ENCODE data around the gene CEP57L1. TPM values are rescaled to one million over a fixed set of nuclear protein-coding genes. Genes with fewer than 3 reads are reported as not detected.
"Not testable (repeated sequence)": the region's sequence is repeated elsewhere in the genome, so short reads cannot be mapped to it uniquely, and the experiment has no call there.

Gene CEP57L1
- total and polyA plus RNA-seq, 11 donors: 5.9 to 13.8 (median 9.5) TPM

DNA sequence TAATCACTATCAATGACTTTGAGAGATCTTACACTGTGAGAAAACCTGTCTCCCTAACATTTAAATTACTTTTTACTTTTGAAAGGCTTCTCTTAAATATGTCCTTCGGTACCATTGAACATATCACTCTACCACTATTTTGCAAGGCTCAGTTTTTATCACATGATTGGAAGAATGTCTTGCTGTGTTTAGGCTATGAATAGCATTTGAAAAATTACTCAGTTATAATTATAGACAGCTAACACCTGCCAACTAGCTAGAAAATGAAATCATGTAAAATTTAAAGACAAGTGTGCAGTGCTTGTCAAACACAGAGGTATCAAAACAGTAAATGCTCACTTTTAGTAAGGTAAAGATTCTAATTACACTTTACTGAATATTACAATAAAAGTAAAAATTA is 11.7 kb upstream of the CEP57L1 start:
- no peaks in the 10 kb centered on the region for H3K27me3 ChIP-seq
- intact Hi-C loops (cut with DNase I): loop anchor here in 1 of 10 donors (5.0 kb wide), 1 partner anchor 526 kb away; no protein-coding TSS in a partner anchor
- ATAC-seq (peak; percentile 45 to 60 (median 58)), DNase-seq (no peak)
- peaks cover 0 to 17% (median 7%) of the 10 kb centered on the region in 9 donors for H3K36me3 ChIP-seq
- WGBS, 4 donors: 54 to 69% (median 61%) methylated on average over 1 of the region's 1 CpG
- H3K9me3 ChIP-seq: no peaks in the 10 kb centered on the region
- peak overlapping the region; percentile 22 to 83 (median 74) for H3K27ac ChIP-seq
- H3K4me1 ChIP-seq: peaks cover 4 to 83% (median 47%) of the 10 kb centered on the region in 12 donors
- TF ChIP-seq, protein P1, sequence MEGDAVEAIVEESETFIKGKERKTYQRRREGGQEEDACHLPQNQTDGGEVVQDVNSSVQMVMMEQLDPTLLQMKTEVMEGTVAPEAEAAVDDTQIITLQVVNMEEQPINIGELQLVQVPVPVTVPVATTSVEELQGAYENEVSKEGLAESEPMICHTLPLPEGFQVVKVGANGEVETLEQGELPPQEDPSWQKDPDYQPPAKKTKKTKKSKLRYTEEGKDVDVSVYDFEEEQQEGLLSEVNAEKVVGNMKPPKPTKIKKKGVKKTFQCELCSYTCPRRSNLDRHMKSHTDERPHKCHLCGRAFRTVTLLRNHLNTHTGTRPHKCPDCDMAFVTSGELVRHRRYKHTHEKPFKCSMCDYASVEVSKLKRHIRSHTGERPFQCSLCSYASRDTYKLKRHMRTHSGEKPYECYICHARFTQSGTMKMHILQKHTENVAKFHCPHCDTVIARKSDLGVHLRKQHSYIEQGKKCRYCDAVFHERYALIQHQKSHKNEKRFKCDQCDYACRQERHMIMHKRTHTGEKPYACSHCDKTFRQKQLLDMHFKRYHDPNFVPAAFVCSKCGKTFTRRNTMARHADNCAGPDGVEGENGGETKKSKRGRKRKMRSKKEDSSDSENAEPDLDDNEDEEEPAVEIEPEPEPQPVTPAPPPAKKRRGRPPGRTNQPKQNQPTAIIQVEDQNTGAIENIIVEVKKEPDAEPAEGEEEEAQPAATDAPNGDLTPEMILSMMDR (IDR thresholded peaks at IDR 0.05): no peak
- no peak for TF ChIP-seq POLR2A (IDR thresholded peaks at IDR 0.05)
- no peak overlapping the region for H3K4me3 ChIP-seq

DNA sequence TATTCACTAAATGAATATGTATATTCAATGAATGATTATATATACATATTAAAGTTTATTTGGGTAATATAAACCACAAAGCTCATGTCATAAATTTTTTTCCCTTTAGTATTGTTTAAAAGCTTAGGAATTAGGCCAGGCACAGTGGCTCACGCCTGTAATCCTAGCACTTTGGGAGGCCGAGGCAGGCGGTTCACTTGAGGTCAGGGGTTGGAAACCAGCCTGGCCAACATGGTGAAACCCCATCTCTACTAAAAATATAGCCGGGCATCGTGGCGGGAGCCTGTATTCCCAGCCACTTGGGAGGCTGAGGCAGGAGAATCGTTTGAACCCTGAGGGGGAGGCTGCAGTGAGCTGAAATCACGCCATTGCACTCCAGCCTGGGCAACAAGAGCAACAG is 11.2 kb upstream of the CEP57L1 start:
- not testable (repeated sequence) for H3K9me3 ChIP-seq, DNase-seq, ATAC-seq, H3K4me3 ChIP-seq, H3K27me3 ChIP-seq
- 48 to 64% (median 60%) methylated on average over 8 of the region's 8 CpGs for WGBS, 4 donors
- H3K36me3 ChIP-seq: peaks cover 0 to 17% (median 7%) of the 10 kb centered on the region in 9 donors
- H3K27ac ChIP-seq: peak overlapping the region; percentile 22 to 83 (median 74)
- intact Hi-C loops (cut with DNase I): loop anchor here in 1 of 10 donors (5.0 kb wide), 1 partner anchor 527 kb away; no protein-coding TSS in a partner anchor
- peaks cover 4 to 83% (median 48%) of the 10 kb centered on the region in 12 donors for H3K4me1 ChIP-seq

DNA sequence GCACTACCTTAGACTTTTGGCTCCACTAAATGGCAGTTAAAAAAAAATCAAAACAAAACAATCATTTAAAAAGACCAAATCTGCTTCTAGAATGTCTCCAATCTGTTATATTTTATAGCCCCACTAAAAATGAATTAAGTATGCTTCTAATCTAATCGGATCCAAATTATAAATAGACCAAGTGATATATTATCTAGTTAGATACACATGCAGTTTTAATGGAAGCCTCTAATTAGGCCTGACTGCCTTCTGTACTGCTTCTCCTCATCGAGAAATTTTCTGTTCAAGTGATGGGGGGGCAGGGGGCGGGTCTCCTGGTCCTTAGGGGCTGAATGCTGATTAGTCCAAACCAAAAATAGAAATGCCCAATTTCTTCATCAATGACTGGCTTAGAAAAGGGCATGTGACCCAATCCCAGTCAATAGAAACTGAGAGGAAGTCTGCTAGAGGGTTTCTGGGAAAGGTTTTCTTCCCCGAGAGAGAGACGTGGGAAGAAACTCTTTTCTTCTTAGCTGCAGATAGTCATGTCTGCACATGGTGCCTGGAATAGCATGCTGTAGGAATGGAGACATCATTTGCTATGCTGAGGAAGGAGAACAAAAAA is 7.5 kb upstream of the CEP57L1 start:
- Histone ChIP-seq H3K4me3 (no peak overlapping the region), H3K36me3 (peaks cover 0 to 17% (median 7%) of the 10 kb centered on the region in 9 donors), H3K4me1 (peaks cover 3 to 82% (median 48%) of the 10 kb centered on the region in 12 donors), H3K9me3 (no peaks in the 10 kb centered on the region), H3K27ac (peak overlapping the region in 11 of 12 donors; percentile 29 to 69 (median 51)), H3K27me3 (no peaks in the 10 kb centered on the region)
- intact Hi-C loops (cut with DNase I): no loop called here
- WGBS, 4 donors: 29 to 48% (median 34%) methylated on average over 5 of the region's 5 CpGs
- ATAC-seq (peak in 3 of 4 donors; percentile 12 to 35 (median 28)), DNase-seq (no peak)
- no peak for TF ChIP-seq POLR2A (IDR thresholded peaks at IDR 0.05)
- TF ChIP-seq, protein P1 (IDR thresholded peaks at IDR 0.05): no peak

DNA sequence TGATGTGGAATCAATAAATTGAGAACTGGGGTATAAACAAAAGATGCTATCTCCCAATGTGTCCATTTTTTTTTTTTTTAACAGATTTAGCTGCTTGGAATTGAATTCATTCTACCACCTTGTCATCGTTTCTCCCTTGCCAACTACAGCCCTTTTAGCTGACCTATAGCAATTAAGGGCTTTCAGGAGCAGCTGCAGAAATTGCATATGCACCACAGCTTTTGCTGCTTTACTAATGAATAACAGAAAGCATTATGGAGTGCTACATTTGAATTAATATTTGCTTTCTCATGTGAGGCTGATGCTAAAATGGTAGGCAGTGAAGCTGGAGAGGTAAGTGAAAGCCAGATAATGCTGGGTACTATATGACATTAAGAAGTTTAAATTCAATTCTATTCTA is 6.3 kb upstream of the CEP57L1 start:
- Histone ChIP-seq H3K36me3 (peaks cover 0 to 17% (median 7%) of the 10 kb centered on the region in 9 donors), H3K27me3 (no peaks in the 10 kb centered on the region), H3K9me3 (no peaks in the 10 kb centered on the region), H3K4me1 (peaks cover 0 to 74% (median 49%) of the 10 kb centered on the region in 12 donors), H3K4me3 (peak overlapping the region in 3 of 12 donors; percentile 3 to 88 (median 64)), H3K27ac (peak overlapping the region in 8 of 12 donors; percentile 17 to 100 (median 50))
- ATAC-seq: no peak
- intact Hi-C loops (cut with DNase I): no loop called here
- TF ChIP-seq, protein P1 (IDR thresholded peaks at IDR 0.05): no peak
- TF ChIP-seq POLR2A (IDR thresholded peaks at IDR 0.05): no peak
- no peak for DNase-seq
- 37 to 65% (median 54%) methylated on average over 1 of the region's 1 CpG for WGBS, 4 donors
